Inferior parietal cortex (tissue), 1 donor: ENCODE data around the gene TMED5.

Experiments
- DNase-seq: peaks from one replicate; pipeline ENCODE4 v3.0.0-alpha.2; 2016; ENCODE audit errors: extremely low spot score

Gene TMED5

DNA sequence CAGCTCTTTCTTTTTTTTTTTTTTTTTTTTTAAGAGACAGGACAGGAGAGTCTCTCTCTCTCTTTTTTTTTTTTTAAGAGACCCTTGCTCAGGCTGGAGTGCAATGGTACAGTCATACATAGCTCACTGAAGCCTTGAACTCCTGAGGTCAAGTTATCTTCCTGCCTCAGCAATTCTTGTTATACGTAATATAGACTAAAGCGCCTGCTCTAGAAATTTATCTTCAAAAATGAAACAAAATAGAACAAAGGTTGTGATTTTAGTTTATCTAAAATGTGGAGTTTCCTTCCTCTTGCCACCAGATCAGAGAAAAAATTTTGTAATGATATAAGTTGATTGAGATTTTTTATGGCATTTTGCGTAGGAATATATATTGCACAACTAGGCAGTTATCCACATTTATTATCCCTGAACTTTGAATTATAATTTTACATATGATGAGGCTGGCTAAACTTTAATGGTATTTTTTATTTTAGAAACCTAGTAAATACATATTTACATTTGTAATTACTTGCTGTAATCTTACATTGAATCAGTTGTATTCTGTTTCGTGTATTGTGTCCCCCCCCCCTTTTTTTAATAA is 56.9 kb downstream of the TMED5 start:
- DNase-seq: no peak

DNA sequence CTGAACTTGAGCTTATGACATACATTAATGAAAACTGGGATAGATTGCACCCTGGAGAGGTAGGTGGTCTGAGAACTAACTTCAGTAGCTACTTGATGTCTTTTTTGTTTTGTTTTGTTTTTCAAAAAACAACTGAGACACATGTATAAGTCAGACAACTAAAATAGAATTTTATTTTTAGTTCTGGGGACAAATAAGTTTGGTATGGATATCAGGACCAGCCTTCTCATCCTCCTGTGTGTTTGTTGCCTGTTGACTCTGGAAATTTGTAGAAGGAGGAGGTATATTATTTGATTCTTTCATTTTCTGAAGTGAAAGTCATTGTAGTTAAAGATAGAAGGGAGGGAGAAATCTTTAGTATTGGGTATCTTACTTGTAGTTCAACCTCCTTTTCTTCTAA is 59.6 kb downstream of the TMED5 start:
- no peak for DNase-seq

DNA sequence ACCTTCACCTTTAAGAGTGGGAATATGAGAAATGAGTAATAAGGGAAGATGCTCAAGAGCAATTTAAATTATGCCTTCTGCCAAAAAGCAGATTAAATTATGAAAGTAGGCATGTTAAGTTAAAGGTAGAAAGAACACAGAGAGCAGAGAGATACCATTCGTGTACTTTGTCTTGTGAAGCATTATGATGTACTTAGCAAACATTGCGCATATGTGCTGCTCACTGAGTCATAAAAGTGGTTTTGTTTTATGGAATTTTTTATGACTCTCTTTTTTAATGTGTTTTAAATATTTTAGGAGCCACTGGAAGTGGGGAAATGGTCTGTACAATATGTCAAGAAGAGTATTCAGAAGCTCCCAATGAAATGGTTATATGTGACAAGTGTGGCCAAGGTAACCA is 65.8 kb downstream of the TMED5 start:
- DNase-seq: no peak

DNA sequence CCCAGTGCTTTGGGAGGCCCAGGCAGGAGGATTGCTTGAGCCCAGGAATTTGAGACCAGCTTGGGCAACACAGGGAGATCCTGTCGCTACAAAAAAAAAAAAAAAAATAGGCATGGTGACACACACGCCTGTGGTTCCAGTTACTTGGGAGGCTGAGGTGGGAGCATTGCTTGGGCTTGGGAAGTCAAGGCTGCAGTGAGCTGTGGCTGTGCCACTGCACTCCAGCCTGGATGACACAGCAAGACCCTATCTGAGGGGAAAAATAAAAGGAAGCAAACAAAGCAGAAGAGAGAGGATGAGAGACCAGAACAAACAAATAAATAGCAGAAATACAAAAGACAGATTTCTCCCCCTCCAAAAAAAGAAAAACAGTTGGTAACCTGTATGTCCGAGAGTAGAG is 67.1 kb downstream of the TMED5 start:
- no peak for DNase-seq

DNA sequence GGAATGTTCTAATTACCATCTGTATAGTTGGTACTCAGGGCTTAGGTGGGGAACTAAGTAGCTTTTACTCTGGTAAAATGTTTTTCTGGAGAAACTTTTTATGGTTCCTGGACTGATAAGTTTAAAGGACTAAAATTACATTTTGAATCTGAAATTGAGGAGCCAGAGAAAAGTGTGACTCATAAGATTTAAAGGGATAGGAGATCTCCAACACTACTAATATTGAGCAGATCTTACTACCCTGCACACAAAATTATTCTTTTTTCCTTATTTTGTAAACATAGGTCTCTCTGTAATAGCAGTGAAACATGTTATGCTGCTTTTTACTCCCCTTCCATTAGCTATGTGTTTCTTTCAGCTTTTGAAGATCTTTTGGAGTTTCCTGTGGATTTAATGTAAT is 68.7 kb downstream of the TMED5 start:
- DNase-seq: no peak

DNA sequence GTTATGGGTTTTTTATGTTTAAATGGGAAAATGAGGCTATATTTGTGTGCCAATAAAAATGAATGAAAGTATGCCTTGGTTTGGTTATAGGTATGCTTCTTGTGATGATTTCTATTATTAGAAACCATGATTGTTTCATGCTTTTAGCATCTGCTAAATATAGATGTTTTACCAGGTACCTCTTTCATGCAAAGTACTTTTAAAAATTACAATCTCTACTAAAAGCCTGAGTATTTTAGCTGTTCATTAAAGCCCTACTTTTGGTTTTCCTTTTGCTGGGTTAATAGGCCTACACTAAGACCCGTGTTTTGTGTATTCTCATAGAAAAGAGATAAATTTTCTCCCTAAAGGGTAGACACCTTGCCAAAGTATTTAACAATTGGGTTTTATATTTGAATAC is 69.1 kb downstream of the TMED5 start:
- no peak for DNase-seq

DNA sequence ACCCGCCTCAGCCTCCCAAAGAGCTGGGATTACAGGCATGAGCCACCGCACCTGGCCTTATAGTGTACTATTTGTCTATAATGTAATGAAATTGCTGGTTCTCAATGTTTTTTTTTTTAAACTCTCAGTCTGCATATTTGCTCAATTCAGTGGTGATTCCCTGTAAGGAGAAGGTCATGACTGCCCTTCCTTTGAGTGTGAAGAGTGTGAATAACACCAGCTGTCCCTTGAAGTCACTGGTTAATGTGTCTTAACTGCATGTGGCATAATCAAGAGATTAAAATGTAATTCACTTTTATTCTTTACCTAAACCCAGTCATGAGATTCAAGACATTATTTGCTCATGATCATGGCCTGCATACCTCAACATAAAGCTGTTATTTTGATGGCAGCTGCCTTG is 70.6 kb downstream of the TMED5 start:
- DNase-seq: no peak

DNA sequence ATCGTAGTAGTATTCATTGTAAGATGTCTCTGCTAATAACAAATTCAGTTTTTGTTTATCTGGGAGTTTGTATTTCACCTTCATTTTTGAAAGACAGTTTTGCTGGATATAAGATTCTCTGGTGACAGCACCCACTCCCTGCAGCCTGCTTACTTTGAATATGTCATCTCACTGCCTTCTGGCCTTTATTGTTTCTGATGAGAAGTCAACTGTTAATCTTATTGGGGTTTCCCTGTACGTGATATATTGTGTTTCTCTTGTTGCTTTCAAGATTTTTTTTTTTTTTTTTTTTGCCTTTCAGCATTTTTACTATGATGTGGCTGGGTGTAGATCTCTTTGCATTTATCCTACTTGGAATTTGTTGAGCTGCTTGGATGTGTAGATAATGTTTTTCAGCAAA is 71.9 kb downstream of the TMED5 start:
- no peak for DNase-seq

DNA sequence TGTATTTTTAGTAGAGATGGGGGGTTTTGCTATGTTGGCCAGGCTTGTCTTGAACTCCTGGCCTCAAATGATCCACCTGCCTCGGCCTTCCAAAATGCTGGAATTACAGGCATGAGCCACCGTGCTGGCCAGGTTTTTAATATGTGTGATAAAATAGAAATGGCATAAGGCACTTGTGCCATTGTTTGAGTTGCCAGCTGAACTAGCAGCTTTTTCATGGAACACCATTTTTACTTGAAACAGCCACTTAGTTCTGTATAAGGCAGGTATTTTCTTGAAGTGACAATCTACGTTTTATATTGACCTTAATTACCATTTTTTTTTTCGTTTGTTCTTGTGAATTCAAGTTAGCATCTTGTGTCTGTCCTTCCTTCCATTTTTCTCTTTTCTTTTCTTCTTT is 72.8 kb downstream of the TMED5 start:
- no peak for DNase-seq

DNA sequence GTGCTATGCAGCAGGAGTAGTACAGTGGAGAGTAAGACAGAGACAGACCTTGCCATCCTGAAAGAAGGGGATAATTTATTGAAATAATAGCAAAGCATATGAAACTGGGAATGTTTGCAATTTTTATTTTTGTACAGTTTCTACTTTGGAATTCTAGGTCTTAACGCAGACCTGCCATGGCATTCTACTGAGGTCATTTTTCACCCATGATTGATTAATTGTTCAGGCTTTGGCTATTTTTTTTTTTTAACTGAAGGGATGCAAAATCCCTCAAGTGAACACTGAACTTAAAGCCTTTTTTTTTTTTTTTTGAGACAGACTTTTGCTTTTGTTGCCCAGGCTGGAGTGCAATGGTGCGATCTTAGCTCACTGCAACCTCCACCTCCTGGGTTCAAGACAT is 74.0 kb downstream of the TMED5 start:
- no peak for DNase-seq

DNA sequence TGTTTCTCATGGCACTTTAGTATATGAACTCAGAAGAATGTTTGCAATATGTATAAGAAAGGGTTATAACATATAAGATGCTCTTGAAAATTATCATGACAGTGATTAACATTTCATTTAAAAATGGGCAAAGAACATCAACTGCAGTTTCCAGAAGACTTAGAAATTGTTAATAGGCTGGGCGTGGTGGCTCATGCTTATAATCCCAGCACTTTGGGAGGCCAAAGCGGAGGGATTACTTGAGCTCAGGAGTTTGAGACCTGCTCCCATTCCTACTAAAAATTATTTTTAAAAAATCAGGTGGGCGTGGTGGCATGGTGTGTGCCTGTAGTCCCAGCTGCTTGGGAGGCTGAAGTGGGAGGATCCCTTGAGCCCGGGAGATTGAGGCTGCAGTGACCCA is 78.1 kb downstream of the TMED5 start:
- no peak for DNase-seq
